Naive B cell (primary cell): ENCODE data around the gene HS2ST1. TPM values are rescaled to one million over a fixed set of nuclear protein-coding genes. Genes with fewer than 3 reads are reported as not detected.

Experiments
- ATAC-seq, 2 donors: fragments of 150-1000 bp; cut with Tn5 transposase; 2 replicates each; pipeline ENCODE4 v1.10.0; 2021; ENCODE audit warnings: low read depth in 2 of 2, mild to moderate bottlenecking in 2 of 2, moderate library complexity in 2 of 2
- DNase-seq: peaks from one replicate; pipeline ENCODE4 v3.0.0; 2022
- H3K27ac Mint-ChIP-seq, 6 donors: one replicate each; pipeline ENCODE4 v1.8.0; 2020 to 2022; ENCODE audit warnings: mild to moderate bottlenecking in 6 of 6, mixed read lengths in 6 of 6, moderate library complexity in 5 of 6, inconsistent platforms in 2 of 6
- H3K27me3 Mint-ChIP-seq, 3 donors: one replicate each; pipeline ENCODE4 v1.8.0; 2021 to 2022; ENCODE audit warnings: mixed read lengths in 3 of 3, mild to moderate bottlenecking in 1 of 3
- H3K36me3 Mint-ChIP-seq, 2 donors: one replicate each; pipeline ENCODE4 v1.8.0; 2020 to 2022; ENCODE audit warnings: mixed read lengths in 2 of 2, inconsistent platforms in 1 of 2, mild to moderate bottlenecking in 1 of 2
- H3K4me1 Mint-ChIP-seq, 3 donors: one replicate each; pipeline ENCODE4 v1.8.0; 2020 to 2022; ENCODE audit warnings: mixed read lengths in 3 of 3, inconsistent platforms in 1 of 3, mild to moderate bottlenecking in 1 of 3, moderate library complexity in 1 of 3
- H3K4me3 Mint-ChIP-seq, 8 donors: one replicate each; pipeline ENCODE4 v1.8.0; 2020 to 2022; ENCODE audit warnings: mild to moderate bottlenecking in 8 of 8, mixed read lengths in 8 of 8, moderate library complexity in 8 of 8, inconsistent platforms in 2 of 8
- H3K9me3 Mint-ChIP-seq, 7 donors: one replicate each; pipeline ENCODE4 v1.8.0; 2020 to 2022; ENCODE audit warnings: mixed read lengths in 7 of 7, mild to moderate bottlenecking in 5 of 7, inconsistent platforms in 2 of 7, moderate library complexity in 1 of 7
- polyA plus RNA-seq, 6 donors: library from polyadenylated mRNA; unstranded; fragments of 300-500 nt; fragmentation: Illumina TruSeq; gene quantifications; one replicate each; pipeline ENCODE4 v1.2.3, GENCODE V29; 2021; ENCODE audit warnings: low read depth in 6 of 6

Gene HS2ST1
- polyA plus RNA-seq, 6 donors from 2014 or later = 14.4 to 23.4 (median 17.8) TPM

GRCh38 chr1:87136607-87137341 is 222.3 kb downstream of the HS2ST1 start:
- Mint-ChIP-seq H3K9me3 (no peaks in the 10 kb centered on the region), H3K4me3 (no peak overlapping the region), H3K4me1 (peaks cover 6 to 12% (median 9%) of the 10 kb centered on the region in 3 donors), H3K27ac (no peak overlapping the region), H3K36me3 (no peaks in the 10 kb centered on the region), H3K27me3 (peaks cover 12 to 20% (median 14%) of the 10 kb centered on the region in 3 donors)
- DNase-seq = no peak
- ATAC-seq = no peak

GRCh38 chr1:87137342-87137739 is 222.9 kb downstream of the HS2ST1 start:
- Mint-ChIP-seq H3K27ac (no peak overlapping the region), H3K36me3 (no peaks in the 10 kb centered on the region), H3K9me3 (no peaks in the 10 kb centered on the region), H3K4me1 (peaks cover 4 to 8% (median 6%) of the 10 kb centered on the region in 3 donors), H3K27me3 (peaks cover 7 to 16% (median 12%) of the 10 kb centered on the region in 3 donors), H3K4me3 (no peak overlapping the region)
- DNase-seq = no peak
- no peak for ATAC-seq

- Mint-ChIP-seq H3K4me3 (no peak overlapping the region), H3K4me1 (no peaks in the 10 kb centered on the region), H3K36me3 (no peaks in the 10 kb centered on the region)
These were observed 226.6 kb downstream of the HS2ST1 start for GRCh38 chr1:87140831-87141540.

GRCh38 chr1:87141556-87141955 is 227.1 kb downstream of the HS2ST1 start:
- H3K4me3 Mint-ChIP-seq = no peak overlapping the region
- H3K4me1 Mint-ChIP-seq = no peaks in the 10 kb centered on the region
- ATAC-seq = no peak
- peaks cover 0 to 4% (median 0%) of the 10 kb centered on the region in 7 donors for H3K9me3 Mint-ChIP-seq
- DNase-seq = no peak
- peaks cover 13 to 16% (median 15%) of the 10 kb centered on the region in 3 donors for H3K27me3 Mint-ChIP-seq
- H3K36me3 Mint-ChIP-seq = no peaks in the 10 kb centered on the region
- H3K27ac Mint-ChIP-seq = no peak overlapping the region

More at GRCh38 chr1:87140831-87141540, 226.6 kb downstream of the HS2ST1 start:
- peaks cover 0 to 4% (median 0%) of the 10 kb centered on the region in 7 donors for H3K9me3 Mint-ChIP-seq
- no peak for DNase-seq
- H3K27ac Mint-ChIP-seq = peak overlapping the region in 1 of 6 donors; percentile 87
- peaks cover 9 to 11% (median 10%) of the 10 kb centered on the region in 3 donors for H3K27me3 Mint-ChIP-seq
- no peak for ATAC-seq

- Mint-ChIP-seq H3K4me3 (peak overlapping the region in 1 of 8 donors; percentile 22), H3K36me3 (no peaks in the 10 kb centered on the region), H3K27ac (no peak overlapping the region), H3K4me1 (no peaks in the 10 kb centered on the region), H3K9me3 (peaks cover 0 to 4% (median 2%) of the 10 kb centered on the region in 7 donors), H3K27me3 (peaks cover 9 to 32% (median 16%) of the 10 kb centered on the region in 3 donors)
- ATAC-seq = no peak
- DNase-seq = no peak
These were observed 229.1 kb downstream of the HS2ST1 start for GRCh38 chr1:87143413-87144135.

- no peak overlapping the region for H3K4me3 Mint-ChIP-seq
- H3K27ac Mint-ChIP-seq = no peak overlapping the region
- ATAC-seq (no peak), DNase-seq (no peak)
- peaks cover 17 to 40% (median 24%) of the 10 kb centered on the region in 3 donors for H3K27me3 Mint-ChIP-seq
- H3K36me3 Mint-ChIP-seq = no peaks in the 10 kb centered on the region
- no peaks in the 10 kb centered on the region for H3K4me1 Mint-ChIP-seq
- peaks cover 0 to 4% (median 2%) of the 10 kb centered on the region in 7 donors for H3K9me3 Mint-ChIP-seq
These were observed 230.0 kb downstream of the HS2ST1 start for GRCh38 chr1:87144316-87144895.

GRCh38 chr1:87144981-87145380 is 230.5 kb downstream of the HS2ST1 start:
- H3K36me3 Mint-ChIP-seq = no peaks in the 10 kb centered on the region
- H3K27me3 Mint-ChIP-seq = peaks cover 21 to 43% (median 26%) of the 10 kb centered on the region in 3 donors
- no peaks in the 10 kb centered on the region for H3K4me1 Mint-ChIP-seq
- H3K4me3 Mint-ChIP-seq = no peak overlapping the region
- H3K9me3 Mint-ChIP-seq = peaks cover 0 to 4% (median 2%) of the 10 kb centered on the region in 7 donors
- no peak for DNase-seq
- no peak for ATAC-seq
- H3K27ac Mint-ChIP-seq = no peak overlapping the region

GRCh38 chr1:87146538-87146937 is 232.1 kb downstream of the HS2ST1 start:
- Mint-ChIP-seq H3K4me1 (peaks cover 8 to 10% (median 9%) of the 10 kb centered on the region in 3 donors), H3K36me3 (no peaks in the 10 kb centered on the region), H3K27ac (no peak overlapping the region), H3K4me3 (no peak overlapping the region), H3K27me3 (peaks cover 24 to 55% (median 29%) of the 10 kb centered on the region in 3 donors), H3K9me3 (peaks cover 0 to 4% (median 2%) of the 10 kb centered on the region in 7 donors)
- ATAC-seq (no peak), DNase-seq (no peak)

GRCh38 chr1:87146986-87147385 is 232.6 kb downstream of the HS2ST1 start:
- DNase-seq (no peak), ATAC-seq (no peak)
- Mint-ChIP-seq H3K27me3 (peaks cover 28 to 59% (median 34%) of the 10 kb centered on the region in 3 donors), H3K4me3 (no peak overlapping the region), H3K9me3 (peaks cover 0 to 4% (median 2%) of the 10 kb centered on the region in 7 donors), H3K36me3 (no peaks in the 10 kb centered on the region), H3K4me1 (peaks cover 12 to 14% (median 13%) of the 10 kb centered on the region in 3 donors), H3K27ac (no peak overlapping the region)

- no peak for DNase-seq
- H3K27me3 Mint-ChIP-seq = peaks cover 31 to 59% (median 40%) of the 10 kb centered on the region in 3 donors
- H3K9me3 Mint-ChIP-seq = peaks cover 0 to 4% (median 2%) of the 10 kb centered on the region in 7 donors
- H3K36me3 Mint-ChIP-seq = no peaks in the 10 kb centered on the region
- H3K4me1 Mint-ChIP-seq = peaks cover 15 to 17% (median 15%) of the 10 kb centered on the region in 3 donors
- no peak overlapping the region for H3K27ac Mint-ChIP-seq
- ATAC-seq = no peak
- H3K4me3 Mint-ChIP-seq = no peak overlapping the region
These were observed 233.4 kb downstream of the HS2ST1 start for GRCh38 chr1:87147851-87148250.

GRCh38 chr1:87148661-87149060 is 234.2 kb downstream of the HS2ST1 start:
- Mint-ChIP-seq H3K27me3 (peaks cover 31 to 59% (median 42%) of the 10 kb centered on the region in 3 donors), H3K36me3 (no peaks in the 10 kb centered on the region), H3K4me3 (no peak overlapping the region), H3K4me1 (peaks cover 15 to 17% (median 15%) of the 10 kb centered on the region in 3 donors), H3K27ac (no peak overlapping the region), H3K9me3 (peaks cover 0 to 4% (median 2%) of the 10 kb centered on the region in 7 donors)
- no peak for DNase-seq
- no peak for ATAC-seq

- no peak for ATAC-seq
- no peaks in the 10 kb centered on the region for H3K36me3 Mint-ChIP-seq
- H3K27ac Mint-ChIP-seq = peak overlapping the region in 1 of 6 donors; percentile 7
These were observed 235.0 kb downstream of the HS2ST1 start for GRCh38 chr1:87149241-87150041.

More at GRCh38 chr1:87149241-87150041, 235.0 kb downstream of the HS2ST1 start:
- Mint-ChIP-seq H3K27me3 (peaks cover 26 to 58% (median 42%) of the 10 kb centered on the region in 3 donors), H3K4me1 (peaks cover 15 to 17% (median 15%) of the 10 kb centered on the region in 3 donors), H3K9me3 (peaks cover 0 to 4% (median 2%) of the 10 kb centered on the region in 7 donors), H3K4me3 (no peak overlapping the region)
- no peak for DNase-seq
